Effector CD4-positive, alpha-beta T cell (primary cell): ENCODE measurements around the gene MAP2K2.

ENCODE experiments used
- DNase-seq: peaks from one replicate; pipeline ENCODE4 v3.0.0-alpha.2; 2020

Gene MAP2K2

GRCh38 chr19:4077800-4078684 is 45.9 kb downstream of the MAP2K2 start:
- DNase-seq = no peak

- no peak for DNase-seq
Measured at GRCh38 chr19:4077007-4077374, 46.9 kb downstream of the MAP2K2 start.

GRCh38 chr19:4075373-4075772 is 48.5 kb downstream of the MAP2K2 start:
- DNase-seq = no peak

- DNase-seq = no peak
Measured at GRCh38 chr19:4071610-4072009, 52.3 kb downstream of the MAP2K2 start.

- DNase-seq = no peak
Measured at GRCh38 chr19:4069331-4069959, 54.5 kb downstream of the MAP2K2 start.

GRCh38 chr19:4068047-4068966 is 55.6 kb downstream of the MAP2K2 start:
- no peak for DNase-seq

GRCh38 chr19:4067396-4068046 is 56.4 kb downstream of the MAP2K2 start:
- DNase-seq = peak; percentile 49

GRCh38 chr19:4066682-4067395 is 57.1 kb downstream of the MAP2K2 start, which contains the start of gene ZBTB7A:
Gene ZBTB7A, minus strand, starts transcription at chr19:4066899. Its CDS starts 11,667 bp downstream, at chr19:4055232.
- peak; percentile 72 for DNase-seq

- DNase-seq = peak; percentile 58
Measured at GRCh38 chr19:4066176-4066606, 57.7 kb downstream of the MAP2K2 start.

- peak; percentile 96 for DNase-seq
Measured at GRCh38 chr19:4065430-4066175, 58.3 kb downstream of the MAP2K2 start.

- DNase-seq = peak; percentile 38
Measured at GRCh38 chr19:4064496-4065260, 59.2 kb downstream of the MAP2K2 start.

GRCh38 chr19:4064149-4064495 is 59.8 kb downstream of the MAP2K2 start:
- no peak for DNase-seq

- DNase-seq = no peak
Measured at GRCh38 chr19:4063369-4064148, 60.4 kb downstream of the MAP2K2 start.

GRCh38 chr19:4062419-4063368 is 61.2 kb downstream of the MAP2K2 start:
- no peak for DNase-seq

- DNase-seq = no peak
Measured at GRCh38 chr19:4061683-4062418, 62.1 kb downstream of the MAP2K2 start.

- DNase-seq = no peak
Measured at GRCh38 chr19:4061178-4061682, 62.7 kb downstream of the MAP2K2 start.

GRCh38 chr19:4060621-4061177 is 63.2 kb downstream of the MAP2K2 start:
- DNase-seq = no peak
